HepG2 (cell line): ENCODE data around the gene ATAD2B. TPM values are rescaled to one million over a fixed set of nuclear protein-coding genes. Genes with fewer than 3 reads are reported as not detected.
A peak's percentile ranks its signal among the peaks of the same experiment; 100 is the strongest.

Experiments
- KAT7 ChIP-seq: IDR thresholded peaks from 2 replicates; pipeline ENCODE4 v1.6.1; 2018; ENCODE audit warnings: borderline replicate concordance, missing compliant biosample characterization
- MAFG ChIP-seq: sonication (generic); formaldehyde crosslinking; IDR thresholded peaks from 2 replicates; pipeline ENCODE4 v1.5.1; 2020; ENCODE audit warnings: mild to moderate bottlenecking, missing genetic modification reagents
- NFE2L1 ChIP-seq: sonication (generic); formaldehyde crosslinking; IDR thresholded peaks from 2 replicates; pipeline ENCODE4 v1.4.0; 2020; ENCODE audit warnings: missing genetic modification reagents, mild to moderate bottlenecking, borderline replicate concordance
- RBM22 ChIP-seq: fragments of 200-400 bp; formaldehyde crosslinking; optimal IDR thresholded peaks from 2 replicates; pipeline ENCODE3; 2017; ENCODE audit warnings: mild to moderate bottlenecking, low read length, moderate library complexity
- SAP130 ChIP-seq: IDR thresholded peaks from 2 replicates; pipeline ENCODE4 v1.6.1; 2016; ENCODE audit warnings: low read depth
- SMC3 ChIP-seq: IDR thresholded peaks from 2 replicates; pipeline ENCODE4 v1.6.1; 2011; ENCODE audit warnings: low read length, improper control_type of control experiment
- TCF12 ChIP-seq, 2 experiments: fragments of 450-650 bp in 1 of 2; sonication (generic) in 1 of 2; formaldehyde crosslinking in 1 of 2; IDR thresholded peaks; 2 replicates each; pipeline versions ENCODE4 v1.6.1 to v1.8.0; 2017 to 2022; ENCODE audit warnings: antibody characterized with exemption in 1 of 2, mild to moderate bottlenecking in 1 of 2, missing genetic modification reagents in 1 of 2, moderate library complexity in 1 of 2
- ZBTB3 ChIP-seq: sonication (generic); formaldehyde crosslinking; IDR thresholded peaks from 2 replicates; pipeline ENCODE4 v1.4.0; 2020; ENCODE audit warnings: low read depth, mild to moderate bottlenecking, moderate library complexity, missing genetic modification reagents, borderline replicate concordance
- ZEB1 ChIP-seq: IDR thresholded peaks from 2 replicates; pipeline ENCODE4 v1.6.1; 2012; ENCODE audit warnings: mild to moderate bottlenecking, low read depth, inconsistent platforms; ENCODE audit not compliant: insufficient replicate concordance
- ZFP36L1 ChIP-seq: sonication (generic); formaldehyde crosslinking; IDR thresholded peaks from 2 replicates; pipeline ENCODE4 v1.8.0; 2022; ENCODE audit warnings: mild to moderate bottlenecking, missing genetic modification reagents, moderate library complexity
- ZFP41 ChIP-seq: sonication (generic); formaldehyde crosslinking; IDR thresholded peaks from 2 replicates; pipeline ENCODE4 v1.4.0; 2020; ENCODE audit warnings: mild to moderate bottlenecking, missing genetic modification reagents, borderline replicate concordance
- ZFP82 ChIP-seq: sonication (generic); formaldehyde crosslinking; IDR thresholded peaks from 2 replicates; pipeline ENCODE4 v1.5.1; 2020; ENCODE audit warnings: mild to moderate bottlenecking, missing genetic modification reagents, borderline replicate concordance
- ZNF264 ChIP-seq: sonication (generic); formaldehyde crosslinking; IDR thresholded peaks from 2 replicates; pipeline ENCODE4 v1.4.0; 2020; ENCODE audit warnings: missing genetic modification reagents
- ZNF543 ChIP-seq: sonication (generic); formaldehyde crosslinking; IDR thresholded peaks from 2 replicates; pipeline ENCODE4 v1.4.0; 2020; ENCODE audit warnings: mild to moderate bottlenecking, missing genetic modification reagents
- ZNF619 ChIP-seq: sonication (generic); formaldehyde crosslinking; IDR thresholded peaks from 2 replicates; pipeline ENCODE4 v1.4.0; 2020; ENCODE audit warnings: mild to moderate bottlenecking, missing genetic modification reagents
- polyA plus RNA-seq, 8 experiments: library from polyadenylated mRNA; depleted of rRNA in 3 of 8; stranded (reverse) in 7 of 8; unstranded in 1 of 8; fragments of >200 nt; fragmentation: Illumina TruSeq in 4 of 8; extraction: Trizol in 4 of 8; gene quantifications; 2 replicates each; pipeline versions ENCODE4 v1.2.1 to v1.2.3, GENCODE V29; 2011 to 2016; ENCODE audit warnings: low read depth in 4 of 8, missing spikeins in 1 of 8, mixed read lengths in 1 of 8; ENCODE audit not compliant: insufficient read depth in 1 of 8
- total RNA-seq, 5 experiments: library from RNA; depleted of rRNA; stranded (reverse); fragments of >200 nt; fragmentation: Illumina TruSeq; extraction: Trizol; gene quantifications; 2 replicates each; pipeline ENCODE4 v1.2.3, GENCODE V29; 2016; ENCODE audit warnings: low read depth in 1 of 5
- TF ChIP-seq, protein P1 (sequence below): sonication (generic); formaldehyde crosslinking; IDR thresholded peaks from 2 replicates; pipeline ENCODE4 v1.4.0; 2020; ENCODE audit warnings: missing genetic modification reagents, borderline replicate concordance
- TF ChIP-seq, protein P2 (sequence below): sonication (generic); formaldehyde crosslinking; IDR thresholded peaks from 2 replicates; pipeline ENCODE4 v1.5.1; 2020; ENCODE audit warnings: mild to moderate bottlenecking, missing genetic modification reagents, borderline replicate concordance
- TF ChIP-seq, protein P3 (sequence below): IDR thresholded peaks from 2 replicates; pipeline ENCODE4 v1.6.1; 2016; ENCODE audit warnings: low read depth, borderline replicate concordance
- TF ChIP-seq, protein P4 (sequence below): sonication (generic); formaldehyde crosslinking; IDR thresholded peaks from 2 replicates; pipeline ENCODE4 v1.8.1; 2023; ENCODE audit warnings: mild to moderate bottlenecking, missing genetic modification reagents, borderline replicate concordance

The ATAD2B gene
- total and polyA plus RNA-seq, 2 of the 13 experiments (the other 11 are each of a cell fraction or from before 2014, with no cell fraction given): 5.3 to 22.2 TPM

GRCh38 chr2:23926750-23927571, at the start of gene ATAD2B (continued):
- TF ChIP-seq, protein P1, sequence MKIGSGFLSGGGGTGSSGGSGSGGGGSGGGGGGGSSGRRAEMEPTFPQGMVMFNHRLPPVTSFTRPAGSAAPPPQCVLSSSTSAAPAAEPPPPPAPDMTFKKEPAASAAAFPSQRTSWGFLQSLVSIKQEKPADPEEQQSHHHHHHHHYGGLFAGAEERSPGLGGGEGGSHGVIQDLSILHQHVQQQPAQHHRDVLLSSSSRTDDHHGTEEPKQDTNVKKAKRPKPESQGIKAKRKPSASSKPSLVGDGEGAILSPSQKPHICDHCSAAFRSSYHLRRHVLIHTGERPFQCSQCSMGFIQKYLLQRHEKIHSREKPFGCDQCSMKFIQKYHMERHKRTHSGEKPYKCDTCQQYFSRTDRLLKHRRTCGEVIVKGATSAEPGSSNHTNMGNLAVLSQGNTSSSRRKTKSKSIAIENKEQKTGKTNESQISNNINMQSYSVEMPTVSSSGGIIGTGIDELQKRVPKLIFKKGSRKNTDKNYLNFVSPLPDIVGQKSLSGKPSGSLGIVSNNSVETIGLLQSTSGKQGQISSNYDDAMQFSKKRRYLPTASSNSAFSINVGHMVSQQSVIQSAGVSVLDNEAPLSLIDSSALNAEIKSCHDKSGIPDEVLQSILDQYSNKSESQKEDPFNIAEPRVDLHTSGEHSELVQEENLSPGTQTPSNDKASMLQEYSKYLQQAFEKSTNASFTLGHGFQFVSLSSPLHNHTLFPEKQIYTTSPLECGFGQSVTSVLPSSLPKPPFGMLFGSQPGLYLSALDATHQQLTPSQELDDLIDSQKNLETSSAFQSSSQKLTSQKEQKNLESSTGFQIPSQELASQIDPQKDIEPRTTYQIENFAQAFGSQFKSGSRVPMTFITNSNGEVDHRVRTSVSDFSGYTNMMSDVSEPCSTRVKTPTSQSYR (CRISPR knock-in tag): peak; percentile 55; the same call in 1 of the 2 replicates
- TF ChIP-seq, protein P2, sequence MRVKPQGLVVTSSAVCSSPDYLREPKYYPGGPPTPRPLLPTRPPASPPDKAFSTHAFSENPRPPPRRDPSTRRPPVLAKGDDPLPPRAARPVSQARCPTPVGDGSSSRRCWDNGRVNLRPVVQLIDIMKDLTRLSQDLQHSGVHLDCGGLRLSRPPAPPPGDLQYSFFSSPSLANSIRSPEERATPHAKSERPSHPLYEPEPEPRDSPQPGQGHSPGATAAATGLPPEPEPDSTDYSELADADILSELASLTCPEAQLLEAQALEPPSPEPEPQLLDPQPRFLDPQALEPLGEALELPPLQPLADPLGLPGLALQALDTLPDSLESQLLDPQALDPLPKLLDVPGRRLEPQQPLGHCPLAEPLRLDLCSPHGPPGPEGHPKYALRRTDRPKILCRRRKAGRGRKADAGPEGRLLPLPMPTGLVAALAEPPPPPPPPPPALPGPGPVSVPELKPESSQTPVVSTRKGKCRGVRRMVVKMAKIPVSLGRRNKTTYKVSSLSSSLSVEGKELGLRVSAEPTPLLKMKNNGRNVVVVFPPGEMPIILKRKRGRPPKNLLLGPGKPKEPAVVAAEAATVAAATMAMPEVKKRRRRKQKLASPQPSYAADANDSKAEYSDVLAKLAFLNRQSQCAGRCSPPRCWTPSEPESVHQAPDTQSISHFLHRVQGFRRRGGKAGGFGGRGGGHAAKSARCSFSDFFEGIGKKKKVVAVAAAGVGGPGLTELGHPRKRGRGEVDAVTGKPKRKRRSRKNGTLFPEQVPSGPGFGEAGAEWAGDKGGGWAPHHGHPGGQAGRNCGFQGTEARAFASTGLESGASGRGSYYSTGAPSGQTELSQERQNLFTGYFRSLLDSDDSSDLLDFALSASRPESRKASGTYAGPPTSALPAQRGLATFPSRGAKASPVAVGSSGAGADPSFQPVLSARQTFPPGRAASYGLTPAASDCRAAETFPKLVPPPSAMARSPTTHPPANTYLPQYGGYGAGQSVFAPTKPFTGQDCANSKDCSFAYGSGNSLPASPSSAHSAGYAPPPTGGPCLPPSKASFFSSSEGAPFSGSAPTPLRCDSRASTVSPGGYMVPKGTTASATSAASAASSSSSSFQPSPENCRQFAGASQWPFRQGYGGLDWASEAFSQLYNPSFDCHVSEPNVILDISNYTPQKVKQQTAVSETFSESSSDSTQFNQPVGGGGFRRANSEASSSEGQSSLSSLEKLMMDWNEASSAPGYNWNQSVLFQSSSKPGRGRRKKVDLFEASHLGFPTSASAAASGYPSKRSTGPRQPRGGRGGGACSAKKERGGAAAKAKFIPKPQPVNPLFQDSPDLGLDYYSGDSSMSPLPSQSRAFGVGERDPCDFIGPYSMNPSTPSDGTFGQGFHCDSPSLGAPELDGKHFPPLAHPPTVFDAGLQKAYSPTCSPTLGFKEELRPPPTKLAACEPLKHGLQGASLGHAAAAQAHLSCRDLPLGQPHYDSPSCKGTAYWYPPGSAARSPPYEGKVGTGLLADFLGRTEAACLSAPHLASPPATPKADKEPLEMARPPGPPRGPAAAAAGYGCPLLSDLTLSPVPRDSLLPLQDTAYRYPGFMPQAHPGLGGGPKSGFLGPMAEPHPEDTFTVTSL (CRISPR knock-in tag): peak; percentile 13; the same call in 1 of the 2 replicates
- TF ChIP-seq SAP130 (CRISPR knock-in tag): peak; percentile 94
- peak; percentile 63; the same call in 1 of the 2 replicates for TF ChIP-seq ZNF619 (CRISPR knock-in tag)
- TF ChIP-seq ZBTB3 (CRISPR knock-in tag): peak; percentile 82; the same call in 1 of the 2 replicates
- no peak for TF ChIP-seq TCF12 (IDR thresholded peaks at IDR 0.05)
- TF ChIP-seq TCF12 (CRISPR knock-in tag; IDR thresholded peaks at IDR 0.05): peak; percentile 76; the same call in 1 of the 2 replicates
- TF ChIP-seq ZFP82 (CRISPR knock-in tag): peak; percentile 89; the same call in 1 of the 2 replicates
- TF ChIP-seq ZFP36L1 (CRISPR knock-in tag): peak; percentile 68
- TF ChIP-seq KAT7 (CRISPR knock-in tag): peak; percentile 79
- TF ChIP-seq RBM22: peak; percentile 90
- no peak for TF ChIP-seq ZEB1
- no peak for TF ChIP-seq NFE2L1 (CRISPR knock-in tag)
- peak; percentile 31; the same call in 1 of the 2 replicates for TF ChIP-seq SMC3
- TF ChIP-seq ZNF543: peak; percentile 59; the same call in 1 of the 2 replicates
- TF ChIP-seq ZNF264 (CRISPR knock-in tag): peak; percentile 89
- no peak; the same call in 1 of the 2 replicates for TF ChIP-seq ZFP41
- TF ChIP-seq, protein P3, sequence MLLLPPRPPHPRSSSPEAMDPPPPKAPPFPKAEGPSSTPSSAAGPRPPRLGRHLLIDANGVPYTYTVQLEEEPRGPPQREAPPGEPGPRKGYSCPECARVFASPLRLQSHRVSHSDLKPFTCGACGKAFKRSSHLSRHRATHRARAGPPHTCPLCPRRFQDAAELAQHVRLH (CRISPR knock-in tag): peak; percentile 86; the same call in 1 of the 2 replicates
- TF ChIP-seq, protein P4, sequence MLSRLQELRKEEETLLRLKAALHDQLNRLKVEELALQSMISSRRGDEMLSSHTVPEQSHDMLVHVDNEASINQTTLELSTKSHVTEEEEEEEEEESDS (CRISPR knock-in tag): peak; percentile 80; the same call in 1 of the 2 replicates
- 0 out of 2 replicates have a peak, but pooled peaks have one; percentile 37 for TF ChIP-seq MAFG (CRISPR knock-in tag)
